ENCODE measurements around the gene SAXO2. TPM values are rescaled to one million over a fixed set of nuclear protein-coding genes. Genes with fewer than 3 reads are reported as not detected.
"Not testable (repeated sequence)": the region's sequence is repeated elsewhere in the genome, so short reads cannot be mapped to it uniquely, and the experiment has no call there.

Gene SAXO2
- total and polyA plus RNA-seq, 2 donors (not counting 3 experiments of a cell fraction or from before 2014, with no cell fraction given) = 0.98 to 5.2 TPM

DNA sequence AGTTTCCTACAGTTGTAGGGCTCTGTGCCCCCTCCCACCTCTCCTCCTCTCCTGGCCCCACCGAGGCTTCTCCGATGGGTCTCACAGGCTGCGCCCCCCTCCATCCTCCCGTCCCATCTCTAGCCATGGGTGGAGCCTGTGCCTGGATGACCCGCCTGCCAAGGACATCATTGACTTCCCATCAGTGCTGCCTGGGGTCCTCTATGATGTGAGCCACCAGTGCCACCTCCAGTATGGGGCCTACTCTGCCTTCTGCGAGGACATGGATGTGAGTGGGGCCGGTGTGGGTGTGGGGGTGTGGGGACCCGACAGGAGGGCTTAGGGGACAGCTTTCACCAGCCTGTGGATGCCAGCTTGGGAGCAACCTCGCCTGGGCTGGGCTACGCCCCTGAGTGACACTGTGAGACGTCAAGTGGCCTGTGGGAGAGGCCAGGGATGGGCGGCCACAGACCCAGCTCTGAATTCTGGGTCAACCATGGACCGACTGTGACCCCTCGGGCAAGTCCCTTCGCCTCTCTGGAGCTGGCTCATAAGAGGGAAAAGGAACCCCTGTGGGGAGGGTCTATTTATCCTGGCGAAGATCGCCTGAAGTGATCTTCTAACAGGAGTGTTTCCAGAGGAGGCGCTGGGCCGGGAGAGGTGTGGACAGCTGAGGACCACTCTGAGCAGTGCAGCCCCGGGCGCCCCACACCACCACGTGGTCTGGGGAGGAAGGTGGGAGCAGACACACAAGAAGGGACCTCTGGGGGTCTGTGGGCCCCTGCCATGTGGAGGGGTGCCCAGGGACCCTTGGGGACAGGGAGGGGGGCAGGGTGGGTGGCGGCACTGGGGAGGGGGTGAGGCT is 53.9 kb downstream of the SAXO2 start:
- H3K27me3 ChIP-seq (ENCODE audit: control insufficient read depth in 2 of 2, insufficient read depth in 2 of 2, low read length in 2 of 2); H3K79me2 ChIP-seq (ENCODE audit: control insufficient read depth, insufficient read depth, low read length); H4K20me1 ChIP-seq (replicated peaks; ENCODE audit: control insufficient read depth, extremely low read depth, insufficient read depth, low read length); POLR2A ChIA-PET; H3K9me1 ChIP-seq (replicated peaks; ENCODE audit: control insufficient read depth, extremely low read depth, insufficient read depth, low read length); DNase-seq (ENCODE audit: low read depth, low spot score); H3K36me3 ChIP-seq (ENCODE audit: control insufficient read depth in 2 of 2, extremely low read depth in 1 of 2, insufficient read depth in 2 of 2, low read length in 2 of 2); CTCF ChIA-PET; H2AFZ ChIP-seq (ENCODE audit: low read depth, low read length); H3K4me1 ChIP-seq (ENCODE audit: control insufficient read depth, extremely low read depth, insufficient read depth, low read length); BruUV-seq (replicated peaks); dilution Hi-C loops (cut with MboI; ENCODE audit: extremely low pct_ligation_motif_present, low sequenced_read_pairs); FAIRE-seq; H3K9ac ChIP-seq (replicated peaks; ENCODE audit: extremely low read depth, insufficient read depth, low read length); intact Hi-C loops (cut with micrococcal nuclease); H3K9me3 ChIP-seq (replicated peaks; ENCODE audit: control insufficient read depth, insufficient read depth, low read length); H3K4me3 ChIP-seq (replicated peaks in 1 of 3; ENCODE audit: insufficient read depth in 1 of 3, low read depth in 1 of 3, low read length in 3 of 3); H3K27ac ChIP-seq (ENCODE audit: insufficient read depth, low read depth, low read length); H3K4me2 ChIP-seq (ENCODE audit: insufficient read depth, low read length): not testable (repeated sequence)

DNA sequence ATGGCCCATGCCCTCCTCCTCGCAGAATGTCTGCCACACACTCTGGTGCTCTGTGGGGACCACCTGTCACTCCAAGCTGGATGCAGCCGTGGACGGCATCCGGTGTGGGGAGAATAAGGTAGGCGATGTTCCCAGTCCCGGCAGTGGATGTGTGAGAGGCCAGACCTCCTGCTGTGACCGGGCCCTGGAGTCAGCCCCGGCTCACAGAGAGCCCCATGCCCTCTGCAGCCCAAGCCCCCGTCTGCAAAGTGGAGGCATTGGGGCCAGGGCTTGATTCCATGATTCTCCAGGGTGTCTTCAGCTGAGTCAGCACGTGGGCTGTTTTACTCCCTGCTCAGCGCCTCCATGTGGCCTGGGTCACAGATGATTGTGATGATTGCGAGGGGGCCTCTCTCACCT is 54.5 kb downstream of the SAXO2 start:
- Histone ChIP-seq H3K27ac (ENCODE audit: insufficient read depth, low read depth, low read length) (no peak overlapping the region), H3K36me3 (ENCODE audit: control insufficient read depth in 2 of 2, extremely low read depth in 1 of 2, insufficient read depth in 2 of 2, low read length in 2 of 2) (no peaks in the 10 kb centered on the region), H3K79me2 (ENCODE audit: control insufficient read depth, insufficient read depth, low read length) (no peaks in the 10 kb centered on the region), H3K9me1 (replicated peaks; ENCODE audit: control insufficient read depth, extremely low read depth, insufficient read depth, low read length) (no peaks in the 10 kb centered on the region), H3K9ac (replicated peaks; ENCODE audit: extremely low read depth, insufficient read depth, low read length) (no peak overlapping the region), H3K27me3 (ENCODE audit: control insufficient read depth in 2 of 2, insufficient read depth in 2 of 2, low read length in 2 of 2) (no peaks in the 10 kb centered on the region), H3K4me1 (ENCODE audit: control insufficient read depth, extremely low read depth, insufficient read depth, low read length) (peaks cover 4% of the 10 kb centered on the region), H3K9me3 (replicated peaks; ENCODE audit: control insufficient read depth, insufficient read depth, low read length) (no peaks in the 10 kb centered on the region), H3K4me2 (ENCODE audit: insufficient read depth, low read length) (no peak overlapping the region), H3K4me3 (replicated peaks in 1 of 3; ENCODE audit: insufficient read depth in 1 of 3, low read depth in 1 of 3, low read length in 3 of 3) (no peak overlapping the region), H4K20me1 (replicated peaks; ENCODE audit: control insufficient read depth, extremely low read depth, insufficient read depth, low read length) (no peaks in the 10 kb centered on the region), H2AFZ (ENCODE audit: low read depth, low read length) (no peak overlapping the region)
- DNase-seq (ENCODE audit: low read depth, low spot score) = no peak
- ChIA-PET POLR2A (no interaction called here), CTCF (no interaction called here)
- dilution Hi-C loops (cut with MboI; ENCODE audit: extremely low pct_ligation_motif_present, low sequenced_read_pairs) (no loop called here), intact Hi-C loops (cut with micrococcal nuclease) (no loop called here)
- FAIRE-seq = no peak
- TF ChIP-seq FOS (IDR thresholded peaks at IDR 0.05; ENCODE audit: borderline replicate concordance, insufficient read depth, low read length) = no peak
- TF ChIP-seq POLR2A (IDR thresholded peaks at IDR 0.05; ENCODE audit: low read depth, low read length) = no peak
- TF ChIP-seq EZH2 (IDR thresholded peaks at IDR 0.05; ENCODE audit: borderline replicate concordance, low read depth, low read length, severe bottlenecking) = no peak
- no peak for TF ChIP-seq JUN (IDR thresholded peaks at IDR 0.05; ENCODE audit: borderline replicate concordance, insufficient read depth, insufficient read length, low read depth)
- no peak for TF ChIP-seq CTCF (IDR thresholded peaks at IDR 0.05; ENCODE audit: extremely low read depth in 1 of 2, insufficient read depth in 1 of 2, low read depth in 1 of 2, low read length in 2 of 2)
- TF ChIP-seq POLR2AphosphoS5 (IDR thresholded peaks at IDR 0.05; ENCODE audit: insufficient read depth, low read depth, low read length) = no peak
- no peak for TF ChIP-seq MYC (IDR thresholded peaks at IDR 0.05; ENCODE audit: low read depth, low read length)
- TF ChIP-seq GATA2 (IDR thresholded peaks at IDR 0.05; ENCODE audit: insufficient read depth, insufficient read length, low read depth, low read length) = no peak
- TF ChIP-seq, protein P1, sequence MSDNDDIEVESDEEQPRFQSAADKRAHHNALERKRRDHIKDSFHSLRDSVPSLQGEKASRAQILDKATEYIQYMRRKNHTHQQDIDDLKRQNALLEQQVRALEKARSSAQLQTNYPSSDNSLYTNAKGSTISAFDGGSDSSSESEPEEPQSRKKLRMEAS (IDR thresholded peaks at IDR 0.05; ENCODE audit: insufficient read depth, insufficient read length) = no peak
- no TSS peak for BruUV-seq (replicated peaks)
